Neural progenitor cell (in vitro differentiated cells): Measurements from ENCODE around the gene TOB1. TPM values are rescaled to one million over a fixed set of nuclear protein-coding genes. Genes with fewer than 3 reads are reported as not detected.

ENCODE experiments used
- DNase-seq: peaks from one replicate; pipeline ENCODE4 v3.0.0-alpha.2; 2016; ENCODE audit warnings: low spot score
- H2AFZ ChIP-seq: fragments of 200-600 bp; sonication (generic); replicated peaks from 2 replicates; pipeline ENCODE4 v1.6.1; 2016; ENCODE audit warnings: antibody characterized with exemption
- H3F3A ChIP-seq: fragments of 200-600 bp; sonication (generic); 2 replicates; pipeline ENCODE4 v1.6.1; 2016; ENCODE audit warnings: antibody characterized with exemption, low read depth
- H3K27ac ChIP-seq: fragments of 200-600 bp; sonication (generic); 2 replicates; pipeline ENCODE4 v1.5.1; 2016; ENCODE audit warnings: mild to moderate bottlenecking
- H3K27me3 ChIP-seq: fragments of 200-600 bp; sonication (generic); 2 replicates; pipeline ENCODE4 v1.6.1; 2016; ENCODE audit warnings: mild to moderate bottlenecking, moderate library complexity
- H3K36me3 ChIP-seq: fragments of 200-600 bp; sonication (generic); 2 replicates; pipeline ENCODE4 v1.5.1; 2016
- H3K4me1 ChIP-seq: fragments of 200-600 bp; sonication (generic); 2 replicates; pipeline ENCODE4 v1.6.1; 2016; ENCODE audit warnings: mixed run types
- H3K4me2 ChIP-seq: fragments of 200-600 bp; sonication (generic); 2 replicates; pipeline ENCODE4 v1.6.1; 2016
- H3K4me3 ChIP-seq: fragments of 200-600 bp; sonication (generic); 2 replicates; pipeline ENCODE4 v1.5.1; 2016
- H3K79me2 ChIP-seq: fragments of 200-600 bp; sonication (generic); 2 replicates; pipeline ENCODE4 v1.6.1; 2016; ENCODE audit warnings: low read depth
- H3K9ac ChIP-seq: fragments of 200-600 bp; sonication (generic); 2 replicates; pipeline ENCODE4 v1.6.1; 2016
- H3K9me3 ChIP-seq: fragments of 200-600 bp; sonication (generic); 2 replicates; pipeline ENCODE4 v1.5.1; 2016; ENCODE audit warnings: low read depth
- H4K20me1 ChIP-seq: fragments of 200-600 bp; sonication (generic); 2 replicates; pipeline ENCODE4 v1.6.1; 2016; ENCODE audit warnings: low read depth
- H3K27ac Mint-ChIP-seq: 3 replicates; pipeline ENCODE4 v1.8.0; 2021; ENCODE audit warnings: mixed read lengths
- H3K27me3 Mint-ChIP-seq: 2 replicates; pipeline ENCODE4 v1.8.0; 2022; ENCODE audit warnings: low read depth, mild to moderate bottlenecking, inconsistent platforms, moderate library complexity, mixed read lengths; ENCODE audit not compliant: insufficient read depth
- H3K36me3 Mint-ChIP-seq: 3 replicates; pipeline ENCODE4 v1.8.0; 2021; ENCODE audit warnings: mixed read lengths
- H3K4me1 Mint-ChIP-seq: 3 replicates; pipeline ENCODE4 v1.8.0; 2021; ENCODE audit warnings: mixed read lengths
- H3K4me3 Mint-ChIP-seq: 3 replicates; pipeline ENCODE4 v1.8.0; 2021; ENCODE audit warnings: mild to moderate bottlenecking, moderate library complexity, mixed read lengths
- H3K9me3 Mint-ChIP-seq: 3 replicates; pipeline ENCODE4 v1.8.0; 2020; ENCODE audit warnings: mixed read lengths
- EZH2 ChIP-seq: fragments of 200-600 bp; sonication (generic); IDR thresholded peaks from 2 replicates; pipeline ENCODE4 v1.6.1; 2017; ENCODE audit warnings: antibody characterized with exemption, mild to moderate bottlenecking, moderate library complexity
- EZH2phosphoT487 ChIP-seq: fragments of 200-600 bp; sonication (generic); IDR thresholded peaks from 2 replicates; pipeline ENCODE4 v1.6.1; 2017; ENCODE audit warnings: antibody characterized with exemption
- total RNA-seq: library from RNA; depleted of rRNA; stranded (reverse); fragments of >200 nt; gene quantifications from 2 replicates; pipeline ENCODE4 v1.2.3, GENCODE V29; 2015; ENCODE audit warnings: low replicate concordance
- TF ChIP-seq, protein P1 (sequence below): fragments of 200-600 bp; sonication (generic); IDR thresholded peaks from 2 replicates; pipeline ENCODE4 v1.5.1; 2017; ENCODE audit warnings: antibody characterized with exemption, mild to moderate bottlenecking

Gene TOB1
- total RNA-seq, 1 donor from 2014 or later: 18.2 TPM

DNA sequence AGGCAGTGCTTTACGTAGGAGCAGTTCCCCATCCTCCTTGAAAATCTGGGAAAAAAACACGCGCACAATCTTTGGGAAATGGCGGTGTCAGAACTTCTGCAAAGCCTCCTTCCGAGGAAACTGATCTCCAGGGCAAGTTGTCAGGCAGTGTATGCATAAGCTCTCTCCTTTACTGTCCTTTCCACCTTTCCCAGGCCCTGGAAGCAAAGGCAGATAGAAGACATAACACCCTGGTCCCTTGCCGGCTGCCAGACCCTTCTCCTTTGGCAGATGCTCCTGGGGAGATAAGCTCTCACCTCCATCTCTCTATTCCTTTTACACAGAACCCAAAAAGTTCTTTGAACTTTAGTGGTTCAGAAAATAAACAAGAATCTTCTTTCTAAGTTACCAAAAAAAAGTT, 12.4 kb downstream of the TOB1 start:
- H3F3A ChIP-seq: peaks cover 6% of the 10 kb centered on the region
- TF ChIP-seq EZH2phosphoT487 (no peak), EZH2 (no peak)
- TF ChIP-seq, protein P1, sequence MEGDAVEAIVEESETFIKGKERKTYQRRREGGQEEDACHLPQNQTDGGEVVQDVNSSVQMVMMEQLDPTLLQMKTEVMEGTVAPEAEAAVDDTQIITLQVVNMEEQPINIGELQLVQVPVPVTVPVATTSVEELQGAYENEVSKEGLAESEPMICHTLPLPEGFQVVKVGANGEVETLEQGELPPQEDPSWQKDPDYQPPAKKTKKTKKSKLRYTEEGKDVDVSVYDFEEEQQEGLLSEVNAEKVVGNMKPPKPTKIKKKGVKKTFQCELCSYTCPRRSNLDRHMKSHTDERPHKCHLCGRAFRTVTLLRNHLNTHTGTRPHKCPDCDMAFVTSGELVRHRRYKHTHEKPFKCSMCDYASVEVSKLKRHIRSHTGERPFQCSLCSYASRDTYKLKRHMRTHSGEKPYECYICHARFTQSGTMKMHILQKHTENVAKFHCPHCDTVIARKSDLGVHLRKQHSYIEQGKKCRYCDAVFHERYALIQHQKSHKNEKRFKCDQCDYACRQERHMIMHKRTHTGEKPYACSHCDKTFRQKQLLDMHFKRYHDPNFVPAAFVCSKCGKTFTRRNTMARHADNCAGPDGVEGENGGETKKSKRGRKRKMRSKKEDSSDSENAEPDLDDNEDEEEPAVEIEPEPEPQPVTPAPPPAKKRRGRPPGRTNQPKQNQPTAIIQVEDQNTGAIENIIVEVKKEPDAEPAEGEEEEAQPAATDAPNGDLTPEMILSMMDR: no peak
- H3K27ac ChIP-seq: no peak overlapping the region
- no peaks in the 10 kb centered on the region for H3K9me3 Mint-ChIP-seq
- no peak overlapping the region for H3K4me2 ChIP-seq
- no peak overlapping the region for H2AFZ ChIP-seq
- no peaks in the 10 kb centered on the region for H3K27me3 ChIP-seq
- H3K4me1 Mint-ChIP-seq: peaks cover 12% of the 10 kb centered on the region
- H3K4me1 ChIP-seq: no peaks in the 10 kb centered on the region
- no peak overlapping the region for H3K4me3 ChIP-seq
- no peaks in the 10 kb centered on the region for H3K9me3 ChIP-seq
- H3K9ac ChIP-seq: no peak overlapping the region
- H3K36me3 ChIP-seq: no peaks in the 10 kb centered on the region
- peaks cover 4% of the 10 kb centered on the region for H3K27me3 Mint-ChIP-seq
- H3K4me3 Mint-ChIP-seq: no peak overlapping the region
- no peaks in the 10 kb centered on the region for H3K79me2 ChIP-seq
- H4K20me1 ChIP-seq: no peaks in the 10 kb centered on the region
- H3K27ac Mint-ChIP-seq: no peak overlapping the region
- no peak for DNase-seq
- no peaks in the 10 kb centered on the region for H3K36me3 Mint-ChIP-seq

DNA sequence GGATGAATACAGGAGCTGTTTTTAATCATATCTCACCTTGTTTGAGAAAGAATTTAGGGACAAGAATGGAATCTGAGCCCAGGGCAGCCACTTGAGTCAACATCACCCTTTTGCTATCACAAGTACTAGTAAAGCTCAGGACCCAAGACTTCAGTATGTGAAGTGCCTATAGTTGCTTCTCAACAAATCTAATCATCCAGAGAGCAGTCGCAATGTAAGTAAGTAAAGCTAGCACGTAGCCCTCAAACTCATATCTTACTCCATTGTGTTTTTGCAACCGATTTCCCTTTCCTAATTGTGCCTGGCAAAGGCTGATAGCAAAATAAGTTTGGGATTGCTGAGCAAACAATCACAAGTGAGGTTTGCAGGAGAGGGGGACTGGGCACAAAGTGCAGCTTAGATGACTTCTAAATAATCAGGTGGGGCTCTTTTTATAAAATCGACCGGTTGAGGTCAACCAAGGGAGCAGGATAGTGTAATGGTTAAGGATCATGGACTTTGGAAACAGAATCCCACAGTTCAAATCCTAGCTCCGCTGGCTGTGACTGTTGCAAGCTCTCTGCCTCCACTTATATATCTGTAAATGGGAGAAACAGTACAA, 13.0 kb downstream of the TOB1 start:
- no peak overlapping the region for H3K27ac Mint-ChIP-seq
- H3K4me1 ChIP-seq: no peaks in the 10 kb centered on the region
- H3F3A ChIP-seq: peaks cover 6% of the 10 kb centered on the region

DNA sequence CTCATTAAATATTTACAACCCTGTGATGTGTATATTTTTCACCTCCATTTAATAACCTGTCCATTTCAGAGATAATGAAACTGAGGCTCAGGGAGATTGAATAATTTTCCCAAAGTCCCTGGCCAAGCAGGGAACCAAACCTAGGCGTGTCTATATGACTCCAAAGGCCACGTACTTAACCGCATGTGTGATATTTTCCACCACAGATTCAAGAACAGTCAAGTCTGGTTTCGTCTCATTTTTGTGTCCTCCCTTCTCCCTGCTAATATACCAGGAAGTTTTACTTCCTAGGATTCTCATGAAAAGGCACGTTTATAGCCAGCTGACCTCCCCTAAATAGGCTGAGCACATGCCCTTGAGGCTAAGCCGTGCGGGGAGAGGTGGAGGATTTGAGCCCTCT, 15.5 kb downstream of the TOB1 start:
- Mint-ChIP-seq H3K27me3 (peaks cover 6% of the 10 kb centered on the region), H3K4me3 (no peak overlapping the region), H3K27ac (no peak overlapping the region), H3K36me3 (no peaks in the 10 kb centered on the region), H3K9me3 (no peaks in the 10 kb centered on the region), H3K4me1 (peaks cover 12% of the 10 kb centered on the region)
- no peaks in the 10 kb centered on the region for H3K27me3 ChIP-seq
- H3K79me2 ChIP-seq: no peaks in the 10 kb centered on the region
- no peak overlapping the region for H2AFZ ChIP-seq
- H3F3A ChIP-seq: peaks cover 6% of the 10 kb centered on the region
- H3K27ac ChIP-seq: no peak overlapping the region
- H3K4me1 ChIP-seq: no peaks in the 10 kb centered on the region
- no peak overlapping the region for H3K4me3 ChIP-seq
- H4K20me1 ChIP-seq: no peaks in the 10 kb centered on the region
- H3K9me3 ChIP-seq: no peaks in the 10 kb centered on the region
- TF ChIP-seq, protein P1: no peak
- no peak for TF ChIP-seq EZH2phosphoT487
- no peak for TF ChIP-seq EZH2
- H3K9ac ChIP-seq: no peak overlapping the region
- no peak overlapping the region for H3K4me2 ChIP-seq
- DNase-seq: no peak
- no peaks in the 10 kb centered on the region for H3K36me3 ChIP-seq

More for the DNA sequence above, 13.0 kb downstream of the TOB1 start:
- Mint-ChIP-seq H3K27me3 (peaks cover 4% of the 10 kb centered on the region), H3K36me3 (no peaks in the 10 kb centered on the region), H3K9me3 (no peaks in the 10 kb centered on the region), H3K4me3 (no peak overlapping the region), H3K4me1 (peaks cover 12% of the 10 kb centered on the region)
- no peak overlapping the region for H3K27ac ChIP-seq
- TF ChIP-seq, protein P1: no peak
- no peak for TF ChIP-seq EZH2
- no peak for TF ChIP-seq EZH2phosphoT487
- H3K36me3 ChIP-seq: no peaks in the 10 kb centered on the region
- H3K4me3 ChIP-seq: no peak overlapping the region
- no peaks in the 10 kb centered on the region for H3K79me2 ChIP-seq
- no peak overlapping the region for H3K9ac ChIP-seq
- no peak for DNase-seq
- no peak overlapping the region for H3K4me2 ChIP-seq
- H4K20me1 ChIP-seq: no peaks in the 10 kb centered on the region
- peak overlapping the region; percentile 57 for H2AFZ ChIP-seq
- no peaks in the 10 kb centered on the region for H3K27me3 ChIP-seq
- no peaks in the 10 kb centered on the region for H3K9me3 ChIP-seq
